GM18498 (cell line): ENCODE results near the gene BMP7.
"Not testable (repeated sequence)": the region's sequence is repeated elsewhere in the genome, so short reads cannot be mapped to it uniquely, and the experiment has no call there.

Experiments
- ATAC-seq: cut with Tn5 transposase; IDR thresholded peaks from one replicate; pipeline ENCODE4 v1.9.1; 2021; ENCODE audit warnings: mild to moderate bottlenecking, moderate library complexity; ENCODE audit not compliant: unreplicated experiment

Gene BMP7

GRCh38 chr20:57267158-57267821, 849 bp upstream of the BMP7 start:
- ATAC-seq, result no peak

- no peak for ATAC-seq
Observed at GRCh38 chr20:57265997-57266290, 497 bp downstream of the BMP7 start.

DNA sequence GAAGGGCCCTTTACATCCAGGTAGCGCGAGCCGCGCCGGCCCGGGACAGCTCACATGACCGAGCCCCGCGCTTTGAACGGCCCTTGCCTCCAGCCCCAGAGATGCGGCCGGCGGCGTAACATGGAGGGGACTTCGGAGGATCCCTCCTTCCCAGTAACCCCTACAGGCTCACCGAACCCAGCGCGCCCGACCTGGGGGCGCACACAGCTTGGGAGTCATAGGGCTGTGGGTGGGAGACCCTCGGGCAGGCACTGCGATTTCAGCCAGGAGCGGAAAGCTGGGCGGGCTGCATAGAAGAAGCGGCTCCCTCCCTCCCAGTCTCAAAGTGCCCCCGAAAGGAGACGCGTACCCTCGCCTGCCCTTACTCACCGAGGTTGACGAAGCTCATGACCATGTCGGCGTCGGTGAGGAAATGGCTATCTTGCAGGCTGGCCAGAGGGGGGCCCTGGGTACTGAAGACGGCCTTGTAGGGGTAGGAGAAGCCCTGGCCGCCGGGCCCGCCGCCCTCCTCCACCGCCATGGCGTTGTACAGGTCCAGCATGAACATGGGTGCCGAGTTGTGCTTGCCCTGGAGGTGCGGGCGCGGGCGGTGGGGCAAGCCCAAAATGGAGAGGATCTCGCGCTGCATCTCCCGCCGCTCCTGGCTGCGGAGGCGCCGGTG, 975 bp downstream of the BMP7 start:
- ATAC-seq, result no peak

- not testable (repeated sequence) for ATAC-seq
Observed at GRCh38 chr20:57264908-57265335, 1.5 kb downstream of the BMP7 start.

DNA sequence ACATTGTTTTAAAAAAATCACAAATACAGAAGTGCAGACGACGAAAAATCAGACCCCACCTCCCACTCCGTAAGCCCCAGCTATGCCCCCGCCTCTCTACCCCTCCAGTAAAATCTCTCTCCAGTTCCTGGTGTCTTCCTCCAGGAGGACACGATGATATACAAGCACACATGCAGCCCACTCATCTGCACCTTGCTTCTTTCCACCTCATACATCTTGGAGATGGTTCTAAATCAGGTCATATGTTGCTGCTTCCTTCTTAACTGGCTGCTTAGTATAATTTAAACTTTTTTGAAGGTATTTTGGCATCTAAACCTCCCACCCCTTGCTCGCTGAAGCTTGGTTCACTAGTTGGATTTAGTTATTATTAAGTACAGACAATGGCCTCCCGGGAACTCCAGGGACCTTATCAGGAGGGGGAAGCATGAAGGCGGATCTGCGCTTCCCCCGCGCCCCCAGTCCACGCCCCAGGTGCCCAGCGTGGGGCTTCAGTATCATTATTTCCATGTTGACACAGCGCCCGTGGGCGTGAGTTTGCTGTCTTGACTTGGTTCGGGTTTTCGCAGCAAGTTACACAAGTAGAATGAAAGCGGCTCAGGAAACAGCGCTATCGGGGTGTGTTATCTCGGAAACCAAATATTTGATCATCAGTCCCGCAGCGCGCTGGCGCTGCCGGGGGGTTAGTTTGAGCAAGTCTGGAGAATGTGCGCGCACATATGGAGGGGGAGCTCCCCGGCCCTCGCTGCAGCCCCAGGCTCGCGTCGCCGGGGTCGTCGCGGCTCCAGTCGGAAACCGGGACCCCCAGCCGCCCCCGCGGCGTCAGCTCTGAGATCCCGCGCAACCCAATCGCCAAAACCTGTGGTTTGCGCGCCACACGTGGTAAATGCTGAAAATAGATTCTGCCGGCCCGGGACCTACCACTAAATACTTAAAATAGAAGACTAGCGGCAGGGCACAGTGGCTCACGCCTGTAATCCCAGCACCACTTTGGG, 2.3 kb downstream of the BMP7 start:
- no peak for ATAC-seq

GRCh38 chr20:57262784-57263609, 3.4 kb downstream of the BMP7 start:
- no peak for ATAC-seq

DNA sequence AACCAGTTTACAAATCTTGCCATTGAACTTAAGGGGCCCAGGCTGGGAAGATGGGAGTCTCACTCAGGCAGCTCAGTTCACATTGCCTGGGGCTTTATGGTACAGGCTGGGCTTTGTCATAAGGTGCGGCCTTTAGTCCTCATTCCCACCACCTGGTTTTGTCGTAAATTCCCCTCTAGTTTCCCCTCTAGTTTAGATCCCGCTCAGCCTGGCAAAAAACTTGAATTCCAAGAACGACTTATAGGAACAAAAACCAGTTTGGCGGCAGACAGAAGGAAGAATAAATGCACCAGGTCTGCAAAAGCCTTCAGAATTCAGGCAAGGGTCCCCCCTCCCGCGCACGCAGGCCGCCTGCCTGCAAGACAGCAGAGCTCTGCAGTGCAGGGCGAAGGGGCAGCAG, 4.1 kb downstream of the BMP7 start:
- ATAC-seq, result no peak

DNA sequence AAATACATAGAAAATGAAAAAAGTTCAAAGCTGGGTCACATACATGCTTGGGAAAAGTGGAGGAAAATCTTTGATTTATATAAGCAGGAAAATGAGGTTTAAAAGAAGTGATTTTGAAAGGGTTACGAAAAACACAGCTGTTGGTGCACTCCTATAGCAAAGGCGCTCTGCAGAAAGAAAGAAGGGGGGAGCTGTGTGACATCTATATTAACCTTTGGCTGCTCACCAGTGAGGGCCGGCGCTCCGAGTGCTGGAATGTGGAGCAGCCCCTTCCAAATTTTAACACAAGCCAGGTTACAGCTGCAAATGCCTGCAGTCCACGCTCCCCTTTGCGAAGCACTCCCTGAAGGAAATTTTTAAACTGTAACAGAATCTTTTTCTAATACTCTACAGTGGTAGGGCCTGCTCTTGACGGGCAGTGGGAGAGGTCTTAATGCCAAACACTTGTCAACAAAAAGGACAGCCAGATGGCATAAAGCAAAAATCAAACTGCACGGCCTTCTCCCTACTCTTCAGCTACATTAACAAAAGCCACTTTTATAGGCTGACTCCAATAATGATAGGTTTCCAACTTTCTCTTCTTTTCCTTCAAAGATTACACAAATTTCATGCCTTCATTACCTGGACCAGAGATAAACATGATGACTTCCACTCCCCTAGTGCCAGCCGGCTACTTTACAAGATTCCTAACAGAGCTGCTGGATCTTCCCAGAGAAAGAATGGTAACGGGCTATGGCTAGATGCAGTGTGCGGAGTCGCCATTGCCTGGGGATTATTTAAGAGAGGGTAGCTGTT, 4.8 kb downstream of the BMP7 start:
- no peak for ATAC-seq

DNA sequence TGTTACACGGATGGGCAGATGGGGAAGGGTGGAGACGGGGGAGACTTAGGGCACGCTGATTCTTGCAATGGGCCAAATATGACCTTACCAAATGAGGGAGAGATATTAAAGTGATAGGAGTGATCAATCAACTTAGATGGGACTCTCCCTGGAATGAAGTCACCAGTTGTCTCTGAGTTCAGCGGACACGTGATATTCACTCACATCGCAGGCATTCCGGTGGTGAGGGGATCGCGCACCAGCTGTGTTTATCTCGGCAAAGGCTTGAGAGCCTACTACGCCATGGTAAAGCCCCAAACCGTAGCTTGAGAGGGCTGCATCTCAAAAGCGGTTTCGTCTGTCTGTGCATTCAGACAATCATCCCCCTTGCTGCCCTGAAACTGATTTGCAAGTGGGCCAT, 5.5 kb downstream of the BMP7 start:
- ATAC-seq, result no peak

DNA sequence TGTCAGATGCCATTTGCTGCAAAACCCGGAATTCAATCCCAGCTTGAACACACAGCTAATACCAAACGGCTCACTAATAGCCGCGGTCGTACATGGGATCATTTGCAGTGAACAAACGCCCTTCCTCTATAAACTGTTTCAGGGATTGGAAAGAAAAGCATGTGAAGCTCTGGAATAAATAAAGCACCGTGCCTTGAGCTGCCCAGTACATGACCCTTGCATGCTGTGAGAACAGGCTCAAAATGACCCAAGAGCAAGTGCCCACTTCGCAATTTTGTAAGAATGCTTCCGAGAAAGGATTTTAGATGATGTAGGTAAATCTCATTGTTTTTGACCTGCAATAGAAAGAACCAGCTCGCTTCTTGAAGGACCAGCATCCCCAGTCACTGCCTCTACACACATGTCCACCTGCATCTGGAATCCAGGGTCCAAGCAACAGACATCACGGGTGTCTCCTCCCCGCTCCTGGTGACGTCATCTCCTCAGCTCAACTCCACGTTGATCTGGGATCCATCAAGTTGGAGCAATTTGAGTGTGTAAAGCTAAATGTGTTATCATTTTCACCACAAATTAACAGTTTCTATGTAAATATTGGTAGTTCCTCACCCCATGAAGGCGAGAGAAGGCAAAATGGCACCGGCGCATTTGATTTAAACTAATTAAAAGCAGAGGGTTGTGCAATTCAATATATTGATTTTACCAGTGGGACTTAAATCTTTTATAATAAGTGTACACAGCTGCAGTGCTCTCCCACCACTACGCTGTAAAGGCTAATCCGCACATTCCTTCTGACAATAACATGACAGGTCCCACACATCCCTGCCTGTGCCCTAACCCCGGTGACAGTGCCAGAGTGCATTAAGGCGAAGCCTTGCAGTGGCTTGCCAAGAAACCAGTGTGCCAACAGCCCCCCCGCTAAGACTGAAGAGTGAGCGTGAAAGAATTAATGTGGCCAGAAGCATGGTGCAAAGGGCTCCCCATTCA, 6.2 kb downstream of the BMP7 start:
- ATAC-seq, result no peak

DNA sequence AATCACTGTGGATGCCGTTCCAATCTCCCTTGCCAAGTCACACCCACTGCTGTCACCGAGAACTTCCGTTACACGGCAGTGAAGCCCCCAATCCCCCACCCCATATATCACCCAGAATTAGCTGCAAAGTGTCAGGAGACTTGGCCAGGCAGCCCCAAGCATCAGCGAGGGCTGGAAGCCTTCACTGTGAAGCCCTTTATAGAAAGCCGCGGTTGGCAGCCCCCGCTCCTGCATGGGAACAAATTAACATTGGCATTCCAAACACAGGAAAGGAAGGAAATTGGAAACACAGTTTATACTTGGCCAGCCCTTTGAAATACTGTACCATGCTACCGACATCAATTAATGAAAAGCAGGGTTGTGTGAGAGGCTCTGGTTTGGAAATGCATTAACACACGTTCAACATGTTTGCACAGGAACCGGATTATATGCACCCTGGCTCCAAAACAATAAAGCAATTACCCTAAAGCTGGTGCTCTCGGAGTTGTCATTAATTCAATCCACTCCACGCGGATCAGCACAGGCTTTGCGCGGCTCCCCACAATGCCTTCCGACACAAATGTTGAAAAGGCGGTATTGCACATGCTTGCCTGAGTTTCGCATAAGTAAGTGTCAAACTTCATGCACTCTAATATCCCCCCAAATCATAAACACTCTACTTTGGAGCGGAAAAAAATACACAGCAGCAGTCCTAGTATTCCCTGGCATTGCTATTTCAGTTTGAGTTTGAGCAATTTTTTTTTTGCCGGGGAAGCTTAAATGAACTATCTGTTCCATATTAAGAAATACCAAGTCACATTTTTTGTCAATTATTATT, 7.1 kb downstream of the BMP7 start:
- ATAC-seq, result no peak

- no peak for ATAC-seq
Observed at GRCh38 chr20:57257701-57258453, 8.6 kb downstream of the BMP7 start.

DNA sequence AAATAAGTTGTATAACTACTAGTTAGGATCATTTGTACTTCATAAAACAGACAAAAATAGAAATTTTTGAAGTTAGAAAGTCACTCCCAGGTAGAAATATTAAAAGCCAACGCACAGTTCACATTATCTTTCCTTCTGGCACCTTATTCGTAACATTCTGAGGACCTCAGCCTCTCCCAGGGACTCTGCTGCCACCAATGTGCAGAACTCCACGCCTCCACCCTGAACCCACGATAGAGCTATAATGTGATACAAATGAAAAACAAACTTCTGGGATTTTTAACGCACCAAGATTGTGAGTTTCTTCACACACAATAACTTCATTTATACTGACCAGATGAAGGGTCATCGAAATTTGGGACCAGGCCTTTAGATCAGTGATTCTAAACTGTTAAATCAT, 9.5 kb downstream of the BMP7 start:
- ATAC-seq, result no peak

- no peak for ATAC-seq
Observed at GRCh38 chr20:57256205-57256604, 10.2 kb downstream of the BMP7 start.

DNA sequence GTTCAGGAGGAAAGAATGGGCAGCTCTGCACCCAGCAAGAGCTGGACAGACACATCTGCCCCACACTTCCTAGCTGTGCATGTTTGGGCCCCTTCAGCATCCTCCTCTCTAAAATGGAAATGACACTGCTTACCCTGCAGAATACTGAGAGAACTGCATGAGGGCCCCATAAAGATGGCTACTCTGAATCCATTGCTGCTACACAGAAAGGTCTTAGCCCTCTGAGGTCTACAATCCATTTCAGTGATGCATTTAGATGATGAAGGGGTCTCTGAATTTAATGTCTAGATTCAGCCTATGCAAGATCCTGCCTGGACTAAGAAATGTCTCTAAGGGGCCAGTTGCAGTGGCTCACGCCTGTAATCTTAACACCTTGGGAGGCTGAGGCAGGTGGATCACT, 11.3 kb downstream of the BMP7 start:
- ATAC-seq, result no peak

- ATAC-seq, result no peak
Observed at GRCh38 chr20:57252559-57253162, 13.8 kb downstream of the BMP7 start.

DNA sequence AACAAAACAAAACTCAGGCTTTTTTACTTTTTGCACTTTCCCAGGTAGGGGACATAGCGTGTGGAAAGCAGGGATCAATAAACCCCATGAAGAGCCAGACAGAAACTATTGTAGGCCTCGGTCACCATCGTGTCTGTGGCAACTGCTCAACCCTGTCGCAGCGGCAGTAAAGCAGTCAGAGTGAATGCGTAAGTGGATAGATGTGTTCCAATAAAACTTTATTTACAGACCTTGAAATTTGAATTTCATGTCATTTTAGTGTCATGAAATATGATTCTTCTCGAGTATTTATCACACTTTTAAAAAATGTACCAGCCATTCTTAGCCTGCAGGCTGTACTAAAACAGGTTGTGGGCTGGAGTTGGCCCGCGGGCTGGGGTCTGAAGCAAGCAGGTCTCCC, 14.5 kb downstream of the BMP7 start:
- no peak for ATAC-seq
